H1 (cell line): ENCODE measurements around the gene COL11A2. TPM values are rescaled to one million over a fixed set of nuclear protein-coding genes. Genes with fewer than 3 reads are reported as not detected.

ENCODE experiments used
- CTCF ChIA-PET: fragments of 300-600 bp; sonication (Branson Sonifier 250); formaldehyde crosslinking; loops from one replicate; lab custom pipeline; 2021; ENCODE audit not compliant: partially characterized antibody; lab: Charles Lee
- POLR2A ChIA-PET: fragments of 300-600 bp; sonication (Branson Sonifier 250); formaldehyde crosslinking; loops from one replicate; lab custom pipeline; 2021; ENCODE audit warnings: inconsistent platforms; ENCODE audit not compliant: partially characterized antibody; lab: Charles Lee
- DNase-seq, 2 experiments: peaks; one replicate each; pipeline versions ENCODE4 v3.0.0 to v3.0.0-alpha.2; 2010 to 2022; ENCODE audit warnings: low spot score in 2 of 2, low read depth in 1 of 2, mixed read lengths in 1 of 2
- FAIRE-seq: peaks from 2 replicates; lab custom pipeline; 2011; peaks lifted over from hg19 to GRCh38; lab: Jason Lieb, UNC
- H2AFZ ChIP-seq: 2 replicates; pipeline ENCODE4 v1.8.1; 2012; ENCODE audit warnings: low read length, inconsistent platforms
- H2AK5ac ChIP-seq: 2 replicates; pipeline ENCODE4 v1.6.1; 2013; ENCODE audit warnings: low read depth, low read length
- H2BK120ac ChIP-seq: replicated peaks from 2 replicates; pipeline ENCODE3; 2013; ENCODE audit warnings: low read depth, low read length, inconsistent platforms
- H2BK12ac ChIP-seq: 2 replicates; pipeline ENCODE4 v1.6.1; 2013; ENCODE audit warnings: low read depth, low read length
- H2BK15ac ChIP-seq: 2 replicates; pipeline ENCODE4 v1.6.1; 2013; ENCODE audit warnings: low read length
- H2BK20ac ChIP-seq: 2 replicates; pipeline ENCODE4 v1.6.1; 2013; ENCODE audit warnings: low read length
- H2BK5ac ChIP-seq: 2 replicates; pipeline ENCODE4 v1.6.1; 2013; ENCODE audit warnings: low read depth, low read length
- H3K14ac ChIP-seq: 2 replicates; pipeline ENCODE4 v1.6.1; 2013; ENCODE audit warnings: inconsistent platforms; ENCODE audit not compliant: insufficient read length
- H3K18ac ChIP-seq: 2 replicates; pipeline ENCODE4 v1.6.1; 2013; ENCODE audit warnings: low read length; ENCODE audit errors: extremely low read depth
- H3K23ac ChIP-seq: 2 replicates; pipeline ENCODE4 v1.6.1; 2013; ENCODE audit warnings: inconsistent platforms; ENCODE audit not compliant: insufficient read length
- H3K23me2 ChIP-seq: 2 replicates; pipeline ENCODE4 v1.6.1; 2013; ENCODE audit warnings: low read depth, low read length
- H3K27ac ChIP-seq: 2 replicates; pipeline ENCODE4 v1.6.1; 2011; ENCODE audit warnings: low read depth, low read length, inconsistent platforms
- H3K27me3 ChIP-seq, 4 experiments: replicated peaks in 1 of 4; 1 replicate in 1 of 4; 2 replicates in 3 of 4; pipeline versions ENCODE4 v1.6.1 to v1.8.1; 2011 to 2013; ENCODE audit warnings: low read length in 3 of 4, mild to moderate bottlenecking in 3 of 4, inconsistent platforms in 2 of 4, mixed read lengths in 2 of 4, moderate library complexity in 1 of 4; ENCODE audit not compliant: control insufficient read depth in 3 of 4, insufficient read depth in 3 of 4; ENCODE audit errors: extremely low read depth in 1 of 4
- H3K36me3 ChIP-seq, 4 experiments: 2 replicates each; pipeline versions ENCODE4 v1.6.1 to v1.8.1; 2011 to 2013; ENCODE audit warnings: mild to moderate bottlenecking in 4 of 4, low read length in 3 of 4, moderate library complexity in 2 of 4, control low read depth in 1 of 4, inconsistent platforms in 1 of 4; ENCODE audit not compliant: insufficient read depth in 4 of 4, control insufficient read depth in 2 of 4
- H3K4ac ChIP-seq: replicated peaks from 2 replicates; pipeline ENCODE3; 2013; ENCODE audit warnings: low read length, low read depth, mixed read lengths, inconsistent platforms; ENCODE audit not compliant: insufficient read length
- H3K4me1 ChIP-seq, 4 experiments: replicated peaks in 1 of 4; 1 replicate in 1 of 4; 2 replicates in 3 of 4; pipeline versions ENCODE4 v1.6.1 to v1.8.1; 2011 to 2013; ENCODE audit warnings: low read length in 3 of 4, inconsistent platforms in 2 of 4, mixed read lengths in 1 of 4; ENCODE audit not compliant: insufficient read depth in 4 of 4, control insufficient read depth in 3 of 4
- H3K4me2 ChIP-seq, 2 experiments: 2 replicates each; pipeline versions ENCODE4 v1.6.1 to v1.8.1; 2011 to 2013; ENCODE audit warnings: low read depth in 2 of 2, low read length in 2 of 2, control low read depth in 1 of 2, inconsistent platforms in 1 of 2, mild to moderate bottlenecking in 1 of 2; ENCODE audit not compliant: insufficient read depth in 1 of 2
- H3K4me3 ChIP-seq, 4 experiments: fragments of 200-600, 300-600 bp in 1 of 4; sonication (generic), shearing (Covaris generic), sonication (Bioruptor Twin) in 1 of 4; 2 replicates each; pipeline versions ENCODE4 v1.5.1 to v1.8.1; 2011 to 2016; ENCODE audit warnings: low read length in 4 of 4, low read depth in 3 of 4, control low read depth in 2 of 4, inconsistent platforms in 2 of 4, mild to moderate bottlenecking in 2 of 4, mixed read lengths in 1 of 4, moderate library complexity in 1 of 4; ENCODE audit not compliant: insufficient read depth in 2 of 4; ENCODE audit errors: extremely low read depth in 1 of 4
- H3K56ac ChIP-seq: replicated peaks from 2 replicates; pipeline ENCODE3; 2013; ENCODE audit warnings: low read depth, mild to moderate bottlenecking, mixed read lengths, low read length, inconsistent platforms; ENCODE audit not compliant: insufficient read length
- H3K79me1 ChIP-seq: 2 replicates; pipeline ENCODE4 v1.6.1; 2013; ENCODE audit warnings: low read depth, low read length, control low read depth
- H3K79me2 ChIP-seq, 2 experiments: 2 replicates each; pipeline versions ENCODE4 v1.6.1 to v1.8.1; 2012 to 2013; ENCODE audit warnings: low read length in 2 of 2, mild to moderate bottlenecking in 2 of 2, inconsistent platforms in 1 of 2; ENCODE audit not compliant: insufficient read depth in 2 of 2, control insufficient read depth in 1 of 2
- H3K9ac ChIP-seq, 4 experiments: replicated peaks in 1 of 4; 1 replicate in 1 of 4; 2 replicates in 3 of 4; pipeline versions ENCODE4 v1.6.1 to v1.8.1; 2011 to 2013; ENCODE audit warnings: low read depth in 3 of 4, low read length in 3 of 4, control low read depth in 2 of 4, mild to moderate bottlenecking in 2 of 4, moderate library complexity in 2 of 4, inconsistent platforms in 1 of 4; ENCODE audit errors: extremely low read depth in 1 of 4
- H3K9me3 ChIP-seq, 2 experiments: 2 replicates each; pipeline versions ENCODE4 v1.6.1 to v1.8.1; 2012 to 2013; ENCODE audit warnings: mild to moderate bottlenecking in 2 of 2, moderate library complexity in 2 of 2, control low read depth in 1 of 2, inconsistent platforms in 1 of 2, low read depth in 1 of 2, low read length in 1 of 2, mixed read lengths in 1 of 2; ENCODE audit not compliant: insufficient read depth in 2 of 2
- H4K20me1 ChIP-seq, 2 experiments: replicated peaks in 1 of 2; 2 replicates each; pipeline versions ENCODE3 to v1.8.1; 2011 to 2013; ENCODE audit warnings: inconsistent platforms in 2 of 2, low read length in 2 of 2, mild to moderate bottlenecking in 1 of 2; ENCODE audit not compliant: insufficient read depth in 2 of 2, control insufficient read depth in 1 of 2
- H4K5ac ChIP-seq: 2 replicates; pipeline ENCODE4 v1.6.1; 2013; ENCODE audit warnings: low read length, low read depth, mixed read lengths, inconsistent platforms; ENCODE audit not compliant: insufficient read length
- H4K8ac ChIP-seq: 2 replicates; pipeline ENCODE4 v1.8.0; 2013; ENCODE audit warnings: mild to moderate bottlenecking, moderate library complexity, low read length, inconsistent platforms; ENCODE audit not compliant: insufficient read depth; ENCODE audit errors: extremely low read depth
- H4K91ac ChIP-seq: replicated peaks from 2 replicates; pipeline ENCODE3; 2013; ENCODE audit warnings: low read length, mixed read lengths, inconsistent platforms; ENCODE audit not compliant: insufficient read length
- CTBP2 ChIP-seq: IDR thresholded peaks from 2 replicates; pipeline ENCODE4 v1.7.0; 2011; ENCODE audit warnings: borderline replicate concordance, mild to moderate bottlenecking, moderate library complexity, mixed read lengths, low read length; ENCODE audit not compliant: insufficient read depth, insufficient read length
- FOSL1 ChIP-seq: IDR thresholded peaks from 2 replicates; pipeline ENCODE4 v1.6.1; 2011; ENCODE audit warnings: mild to moderate bottlenecking, low read depth, low read length, moderate library complexity; ENCODE audit not compliant: insufficient read depth
- RNF2 ChIP-seq: fragments of 200-900, 300-1000 bp; sonication (generic); IDR thresholded peaks from 2 replicates; pipeline ENCODE4 v1.7.1; 2016; ENCODE audit warnings: borderline replicate concordance, low read depth, mild to moderate bottlenecking, antibody characterized with exemption, low read length; ENCODE audit not compliant: poor library complexity, severe bottlenecking; ENCODE audit errors: missing control alignments
- SRF ChIP-seq: IDR thresholded peaks from 2 replicates; pipeline ENCODE4 v1.6.1; 2011; ENCODE audit warnings: mild to moderate bottlenecking, low read depth, low read length, moderate library complexity
- WGBS, 2 experiments: shearing (Covaris generic) in 1 of 2; methylation state at CpG; one replicate each; pipeline versions ENCODE4 v1.1.6 to v1.1.7; 2013 to 2015; ENCODE audit warnings: low lambda C conversion rate in 2 of 2, mixed read lengths in 2 of 2, inconsistent platforms in 1 of 2, low coverage in 1 of 2, missing lambda C conversion rate in 1 of 2; ENCODE audit not compliant: insufficient replicate concordance in 2 of 2, insufficient coverage in 1 of 2, insufficient read length in 1 of 2; ENCODE audit errors: extremely low coverage in 1 of 2, missing lambda C conversion rate in 1 of 2; 5-methylcytosine and 5-hydroxymethylcytosine counted together
- polyA plus RNA-seq, 7 experiments: library from polyadenylated mRNA; depleted of rRNA in 3 of 7; stranded (reverse) in 5 of 7; unstranded in 2 of 7; fragments of >200 nt in 5 of 7; fragments of 200-250 nt in 2 of 7; gene quantifications; 1 replicate in 5 of 7; 2 replicates in 1 of 7; 4 replicates in 1 of 7; pipeline versions ENCODE4 v1.2.1 to v1.2.3, GENCODE V29; 2011 to 2013; ENCODE audit warnings: missing spikeins in 2 of 7, mixed read lengths in 2 of 7
- total RNA-seq: library from RNA; stranded (reverse); fragmentation: NEBNext Ultra II Directional; extraction: Animal tissue kit (Norgen Biotek cat#: 25700); gene quantifications from 2 replicates; pipeline ENCODE4 v1.2.1, GENCODE V29; 2021

The COL11A2 gene
- total and polyA plus RNA-seq, 2 of the 8 experiments (the other 6 are each of a cell fraction or from before 2014, with no cell fraction given): 2.8 to 3.8 TPM

DNA sequence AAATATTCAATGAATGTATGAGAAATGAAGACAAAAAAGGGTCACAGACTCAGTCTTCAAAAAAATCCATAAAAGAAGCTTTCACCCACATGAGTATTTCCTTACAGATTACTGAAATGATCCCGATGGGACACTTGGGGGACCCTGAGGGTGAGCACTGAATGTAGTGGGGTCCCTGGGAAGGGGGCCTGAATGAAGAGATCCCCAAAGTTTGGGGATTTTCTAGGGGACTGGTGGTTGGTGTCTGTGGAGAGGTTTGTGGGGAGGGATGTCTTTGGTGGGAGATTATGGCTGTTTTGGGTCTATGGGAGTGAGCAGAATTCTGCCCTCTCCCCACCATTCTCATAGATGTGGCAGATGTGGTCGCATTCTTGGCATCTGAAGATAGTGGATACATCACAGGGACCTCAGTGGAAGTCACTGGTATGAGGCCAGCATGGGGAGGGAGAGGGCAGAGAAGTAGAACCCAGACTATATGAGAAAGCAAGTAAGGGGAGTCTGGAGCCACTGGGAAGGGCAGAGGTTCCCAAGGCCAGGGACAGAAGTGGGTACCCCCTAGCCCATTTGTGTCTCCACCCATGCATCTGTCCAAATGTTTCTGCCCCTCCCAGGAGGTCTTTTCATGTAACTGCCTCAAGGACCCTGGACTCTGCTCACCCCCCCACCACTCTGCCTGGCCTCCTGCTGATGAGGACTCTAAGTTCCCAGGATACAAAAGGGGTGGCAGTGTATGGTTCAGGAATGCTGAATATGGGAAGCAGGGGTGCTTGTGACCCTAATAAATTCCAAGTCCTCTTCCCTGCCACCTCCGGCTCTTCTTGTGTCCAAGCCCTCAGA is 14.0 kb upstream of the COL11A2 start:
- no peak overlapping the region for H2BK120ac ChIP-seq
- no peak overlapping the region for H3K14ac ChIP-seq
- no peak overlapping the region for H4K8ac ChIP-seq
- no peak overlapping the region for H2BK15ac ChIP-seq
- no peak overlapping the region for H3K9ac ChIP-seq
- peaks cover 5 to 28% of the 10 kb centered on the region in 2 experiments for H4K20me1 ChIP-seq
- H3K4me1 ChIP-seq: peaks cover 3 to 34% (median 11%) of the 10 kb centered on the region in 4 experiments
- no peak overlapping the region for H3K4ac ChIP-seq
- H3K4me3 ChIP-seq: 0 out of 8 replicates have a peak overlapping the region, but pooled peaks of 2 of the 4 experiments have one; percentile 5 to 92
- H3K79me1 ChIP-seq: peaks cover 15% of the 10 kb centered on the region
- H3K18ac ChIP-seq: no peak overlapping the region
- peaks cover 3 to 15% of the 10 kb centered on the region in 2 experiments; a peak in 3 of 4 replicates for H3K79me2 ChIP-seq
- H4K5ac ChIP-seq: no peak overlapping the region
- ChIA-PET POLR2A (interaction anchor here (1.6 to 2.0 kb wide), 5 partner anchors 12 to 234 kb away, joined by 5 to 16 read pairs (median 9); partner anchors contain the start of genes B3GALT4, RPS18 and VPS52), CTCF (interaction anchor here (1.6 to 2.4 kb wide), 4 partner anchors 9 to 42 kb away, joined by 6 to 23 read pairs (median 7); no protein-coding TSS in a partner anchor)
- no peak overlapping the region for H2AFZ ChIP-seq
- DNase-seq: no peak
- no peaks in the 10 kb centered on the region for H3K9me3 ChIP-seq
- WGBS, 2 experiments: 71% methylated on average over 3 of the region's 3 CpGs; no CpG with 5 or more reads in 1 of the 2 experiments
- no peak overlapping the region for H2BK20ac ChIP-seq
- no peak overlapping the region for H2AK5ac ChIP-seq
- H3K27me3 ChIP-seq: peaks cover 9 to 35% (median 27%) of the 10 kb centered on the region in 4 experiments; a peak in 6 of 7 replicates
- TF ChIP-seq RNF2 (no peak), CTBP2 (no peak), FOSL1 (no peak), SRF (no peak)
- TF ChIP-seq, all 59 proteins: peak for 0
- Histone ChIP-seq H3K23ac (no peak overlapping the region), H2BK12ac (no peak overlapping the region), H3K23me2 (peaks cover 24% of the 10 kb centered on the region), H4K91ac (no peak overlapping the region), H3K27ac (no peak overlapping the region), H2BK5ac (no peak overlapping the region), H3K36me3 (peaks cover 9 to 27% (median 18%) of the 10 kb centered on the region in 4 experiments), H3K4me2 (peak overlapping the region in 1 of 2 experiments; percentile 76; a peak in 2 of 4 replicates), H3K56ac (no peak overlapping the region)
- FAIRE-seq: no peak
